ENCODE results near the gene SNAI1. TPM values are rescaled to one million over a fixed set of nuclear protein-coding genes. Genes with fewer than 3 reads are reported as not detected.
A peak's percentile ranks its signal among the peaks of the same experiment; 100 is the strongest.

The SNAI1 gene
- total and polyA plus RNA-seq, 2 of the 4 experiments (the other 2 are of a cell fraction): 0.54 to 13.7 TPM

GRCh38 chr20:50029697-50030461 is 47.1 kb downstream of the SNAI1 start (continued):
- no peak for TF ChIP-seq MXI1 (IDR thresholded peaks at IDR 0.05; ENCODE audit: borderline replicate concordance, low read depth, low read length)
- TF ChIP-seq CHD1 (IDR thresholded peaks at IDR 0.05; ENCODE audit: low read depth, low read length): peak; percentile 29; the same call in 1 of the 2 replicates

- H2AK9ac ChIP-seq (replicated peaks; ENCODE audit: low read depth, low read length, poor library complexity): peak overlapping the region; percentile 92
Measured at GRCh38 chr20:50032955-50033666, 50.3 kb downstream of the SNAI1 start.

More at GRCh38 chr20:50032955-50033666, 50.3 kb downstream of the SNAI1 start:
- Histone ChIP-seq H3K4me3 (ENCODE audit: insufficient read depth, low read depth, low read length) (no peak overlapping the region), H2BK120ac (ENCODE audit: low read depth, low read length) (peak overlapping the region; percentile 95), H4K91ac (ENCODE audit: insufficient read depth, low read depth, low read length) (peak overlapping the region; percentile 89), H3K56ac (ENCODE audit: extremely low read depth, insufficient read depth, low read length) (no peak overlapping the region), H2AFZ (replicated peaks; ENCODE audit: low read length, poor library complexity) (peak overlapping the region; percentile 82), H4K5ac (ENCODE audit: low read depth, low read length) (peak overlapping the region; percentile 4; the same call in 1 of the 2 replicates), H2BK15ac (ENCODE audit: low read depth, low read length) (peak overlapping the region; percentile 66; the same call in 2 of the 3 replicates), H3K79me1 (ENCODE audit: low read depth in 1 of 2, low read length in 2 of 2) (no peaks in the 10 kb centered on the region; a peak in 1 of 4 replicates), H3K9ac (ENCODE audit: low read depth, low read length) (no peak overlapping the region), H3K4ac (ENCODE audit: low read depth, low read length) (peak overlapping the region; percentile 91), H3K4me1 (ENCODE audit: control insufficient read depth, insufficient read depth, low read length) (peaks cover 21% of the 10 kb centered on the region), H3K14ac (replicated peaks; ENCODE audit: low read depth, low read length) (peak overlapping the region; percentile 92), H2BK20ac (ENCODE audit: low read depth, low read length) (peak overlapping the region; percentile 92), H3K18ac (ENCODE audit: low read depth, low read length) (peak overlapping the region; percentile 78; the same call in 1 of the 2 replicates), H2BK5ac (ENCODE audit: low read depth, low read length, poor library complexity, severe bottlenecking) (peak overlapping the region; percentile 25), H3K23ac (ENCODE audit: low read depth, low read length) (peak overlapping the region; percentile 49), H3K36me3 (ENCODE audit: control insufficient read depth, insufficient read depth, low read length) (no peaks in the 10 kb centered on the region), H3K27me3 (ENCODE audit: control insufficient read depth, insufficient read depth, low read length) (no peaks in the 10 kb centered on the region), H3K9me1 (ENCODE audit: insufficient read depth, low read length) (peaks cover 17% of the 10 kb centered on the region), H2AK5ac (ENCODE audit: low read depth, low read length) (peak overlapping the region; percentile 92), H3K27ac (ENCODE audit: insufficient read depth, low read length) (0 out of 2 replicates have a peak overlapping the region, but pooled peaks have one; percentile 22), H4K8ac (ENCODE audit: low read depth in 2 of 2, low read length in 2 of 2) (peak overlapping the region; percentile 11 to 91; a peak in 3 of 4 replicates), H3K9me3 (ENCODE audit: control insufficient read depth, insufficient read depth, low read length) (no peaks in the 10 kb centered on the region), H3K4me2 (ENCODE audit: low read depth, low read length) (no peak overlapping the region), H4K20me1 (ENCODE audit: insufficient read depth, low read length) (no peaks in the 10 kb centered on the region; the same call in 1 of the 2 replicates)
- ATAC-seq (ENCODE audit: low read depth) (no peak), DNase-seq (no peak)
- no TSS peak for BruUV-seq (replicated peaks)
- CTCF ChIA-PET: no interaction called here
- 86% methylated on average over 4 of the region's 9 CpGs; no CpG with 5 or more reads in 1 of the 2 experiments for WGBS, 2 experiments (ENCODE audit: extremely low coverage in 2 of 2, insufficient read length in 1 of 2)
- in situ Hi-C loops (cut with MboI; ENCODE audit: low sequenced_read_pairs) (no loop called here), dilution Hi-C loops (cut with HindIII; ENCODE audit: low sequenced_read_pairs, unreplicated experiment) (no loop called here), intact Hi-C loops (cut with micrococcal nuclease) (no loop called here)
- POLR2A ChIA-PET (ENCODE audit: unreplicated experiment): no interaction called here
- TF ChIP-seq POLR2A (IDR thresholded peaks at IDR 0.05; ENCODE audit: low read depth, low read length) (peak; percentile 49), SMC3 (IDR thresholded peaks at IDR 0.05; ENCODE audit: low read depth, low read length) (no peak), MAZ (IDR thresholded peaks at IDR 0.05; ENCODE audit: borderline replicate concordance, low read depth, low read length) (no peak)

Data from IMR-90 (cell line).